GM12865 (cell line): ENCODE data around the gene RAB36.

Experiments
- DNase-seq: peaks from one replicate; pipeline ENCODE4 v3.0.0; 2010; ENCODE audit warnings: low read depth
- H3K4me3 ChIP-seq: 2 replicates; pipeline ENCODE4 v1.5.1; 2011; ENCODE audit warnings: mild to moderate bottlenecking, low read depth, low read length, control low read depth
- TF ChIP-seq, protein P1 (sequence below): IDR thresholded peaks from 2 replicates; pipeline ENCODE4 v1.5.1; 2011; ENCODE audit warnings: low read length, control low read depth, low read depth, inconsistent platforms; ENCODE audit not compliant: insufficient read depth; ENCODE audit errors: missing control alignments

The RAB36 gene

DNA sequence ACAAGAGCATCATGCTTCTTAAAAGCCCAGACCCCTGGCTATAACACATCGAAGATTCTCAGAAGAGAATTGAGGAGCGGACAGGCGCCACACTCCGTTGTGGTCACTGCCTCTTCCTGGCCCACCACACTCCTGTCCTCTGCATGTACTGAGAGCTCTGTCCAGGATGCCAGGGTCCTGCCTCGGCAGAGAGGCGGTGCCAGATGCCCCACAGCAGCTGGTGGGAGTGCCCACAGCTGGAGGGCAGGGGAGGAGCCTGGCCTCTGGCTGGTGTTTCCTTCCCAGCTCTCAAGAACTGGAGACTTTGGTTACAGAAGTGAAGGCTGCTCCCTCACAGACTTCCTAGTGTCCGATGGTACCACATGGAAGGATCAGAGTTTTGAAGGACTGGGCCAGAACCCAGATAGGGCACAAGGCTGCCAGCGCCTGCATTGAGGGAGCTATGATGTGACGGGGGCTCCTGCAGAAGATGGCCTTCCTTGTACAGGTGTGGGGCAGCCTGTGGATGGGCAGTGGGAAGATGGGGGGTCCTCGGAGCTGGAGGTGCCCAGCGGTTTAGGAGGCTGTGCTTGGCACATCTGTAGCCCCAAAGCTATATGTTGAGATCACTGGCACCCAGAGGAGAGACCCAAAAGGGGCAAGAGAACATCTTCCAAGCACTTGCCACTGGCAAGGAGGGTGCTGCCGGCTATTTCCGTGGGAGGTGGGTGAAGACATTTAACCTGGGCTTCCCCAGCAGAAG lies 22.9 kb upstream of the RAB36 start:
- TF ChIP-seq, protein P1, sequence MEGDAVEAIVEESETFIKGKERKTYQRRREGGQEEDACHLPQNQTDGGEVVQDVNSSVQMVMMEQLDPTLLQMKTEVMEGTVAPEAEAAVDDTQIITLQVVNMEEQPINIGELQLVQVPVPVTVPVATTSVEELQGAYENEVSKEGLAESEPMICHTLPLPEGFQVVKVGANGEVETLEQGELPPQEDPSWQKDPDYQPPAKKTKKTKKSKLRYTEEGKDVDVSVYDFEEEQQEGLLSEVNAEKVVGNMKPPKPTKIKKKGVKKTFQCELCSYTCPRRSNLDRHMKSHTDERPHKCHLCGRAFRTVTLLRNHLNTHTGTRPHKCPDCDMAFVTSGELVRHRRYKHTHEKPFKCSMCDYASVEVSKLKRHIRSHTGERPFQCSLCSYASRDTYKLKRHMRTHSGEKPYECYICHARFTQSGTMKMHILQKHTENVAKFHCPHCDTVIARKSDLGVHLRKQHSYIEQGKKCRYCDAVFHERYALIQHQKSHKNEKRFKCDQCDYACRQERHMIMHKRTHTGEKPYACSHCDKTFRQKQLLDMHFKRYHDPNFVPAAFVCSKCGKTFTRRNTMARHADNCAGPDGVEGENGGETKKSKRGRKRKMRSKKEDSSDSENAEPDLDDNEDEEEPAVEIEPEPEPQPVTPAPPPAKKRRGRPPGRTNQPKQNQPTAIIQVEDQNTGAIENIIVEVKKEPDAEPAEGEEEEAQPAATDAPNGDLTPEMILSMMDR: no peak
- no peak overlapping the region for H3K4me3 ChIP-seq
- DNase-seq: no peak

DNA sequence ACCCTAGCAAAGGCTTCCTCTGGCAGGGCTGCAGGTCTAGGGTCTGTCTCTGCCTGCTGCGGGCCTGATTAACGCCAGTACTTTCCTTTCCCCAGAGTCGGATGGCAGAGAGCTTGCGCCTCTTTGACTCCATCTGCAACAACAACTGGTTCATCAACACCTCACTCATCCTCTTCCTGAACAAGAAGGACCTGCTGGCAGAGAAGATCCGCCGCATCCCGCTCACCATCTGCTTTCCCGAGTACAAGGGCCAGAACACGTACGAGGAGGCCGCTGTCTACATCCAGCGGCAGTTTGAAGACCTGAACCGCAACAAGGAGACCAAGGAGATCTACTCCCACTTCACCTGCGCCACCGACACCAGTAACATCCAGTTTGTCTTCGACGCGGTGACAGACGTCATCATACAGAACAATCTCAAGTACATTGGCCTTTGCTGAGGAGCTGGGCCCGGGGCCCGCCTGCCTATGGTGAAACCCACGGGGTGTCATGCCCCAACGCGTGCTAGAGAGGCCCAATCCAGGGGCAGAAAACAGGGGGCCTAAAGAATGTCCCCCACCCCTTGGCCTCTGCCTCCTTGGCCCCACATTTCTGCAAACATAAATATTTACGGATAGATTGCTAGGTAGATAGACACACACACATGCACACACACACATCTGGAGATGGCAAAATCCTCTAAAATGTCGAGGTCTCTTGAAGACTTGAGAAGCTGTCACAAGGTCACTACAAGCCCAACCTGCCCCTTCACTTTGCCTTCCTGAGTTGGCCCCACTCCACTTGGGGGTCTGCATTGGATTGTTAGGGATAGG lies 22.1 kb upstream of the RAB36 start:
- DNase-seq: no peak
- H3K4me3 ChIP-seq: no peak overlapping the region
- TF ChIP-seq, protein P1: no peak

DNA sequence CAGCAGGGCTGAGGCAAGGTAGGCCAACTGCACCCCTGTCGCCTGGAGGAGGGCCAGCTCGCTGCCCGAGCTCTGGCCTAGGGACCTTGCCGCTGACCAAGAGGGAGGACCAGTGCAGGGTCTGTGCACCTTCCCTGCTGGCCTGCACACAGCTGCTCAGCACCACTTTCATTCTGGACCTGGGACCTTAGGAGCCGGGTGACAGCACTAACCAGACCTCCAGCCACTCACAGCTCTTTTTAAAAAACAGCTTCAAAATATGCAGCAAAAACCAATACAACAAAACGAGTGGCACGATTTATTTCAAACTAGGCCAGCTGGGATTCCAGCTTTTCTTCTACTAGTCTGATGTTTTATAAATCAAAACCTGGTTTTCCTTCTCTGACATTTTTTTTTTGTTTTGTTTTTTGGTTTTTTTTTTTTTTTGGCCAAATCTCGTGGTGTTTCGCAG lies 21.4 kb upstream of the RAB36 start:
- no peak for DNase-seq
- TF ChIP-seq, protein P1: no peak
- no peak overlapping the region for H3K4me3 ChIP-seq

DNA sequence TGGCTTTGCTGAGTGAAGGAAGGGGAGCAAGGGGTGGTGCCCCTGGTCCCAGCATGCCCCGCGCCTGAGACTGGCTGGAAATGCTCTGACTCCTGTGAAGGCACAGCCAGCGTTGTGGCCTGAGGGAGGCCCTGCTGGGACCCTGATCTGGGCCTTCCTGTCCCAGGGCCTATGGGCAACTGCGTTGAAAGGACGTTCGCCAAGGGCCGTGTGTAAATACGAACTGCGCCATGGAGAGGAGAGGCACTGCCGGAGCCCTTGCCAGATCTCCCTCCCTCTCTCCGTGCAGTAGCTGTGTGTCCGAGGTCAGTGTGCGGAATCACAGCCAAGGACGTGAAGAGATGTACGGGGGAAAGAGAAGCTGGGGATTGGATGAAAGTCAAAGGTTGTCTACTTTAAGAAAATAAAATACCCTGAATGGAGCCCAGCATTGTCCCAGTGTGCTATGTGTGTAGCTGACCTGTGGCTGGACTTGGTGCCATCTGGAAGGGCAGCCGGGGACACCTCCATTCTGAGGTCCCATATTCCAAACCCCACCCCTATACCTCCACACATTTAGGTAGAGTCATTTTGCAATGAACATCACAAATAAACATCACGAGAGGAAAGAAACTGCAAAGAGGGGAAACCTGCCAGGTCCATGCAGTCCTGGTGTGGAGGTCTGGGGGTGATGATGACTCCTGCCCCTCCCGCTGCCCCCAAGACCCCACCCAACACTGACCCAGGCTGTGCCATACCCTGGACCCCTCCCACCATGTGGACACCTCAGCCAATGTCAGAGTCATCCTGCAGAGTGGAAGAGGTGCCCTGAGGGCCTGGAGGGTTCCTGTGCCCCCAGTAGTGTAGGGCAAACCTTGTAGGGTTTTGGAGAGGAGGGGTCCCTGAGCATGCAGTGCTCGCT lies 20.4 kb upstream of the RAB36 start:
- no peak overlapping the region for H3K4me3 ChIP-seq
- TF ChIP-seq, protein P1: no peak
- DNase-seq: no peak

DNA sequence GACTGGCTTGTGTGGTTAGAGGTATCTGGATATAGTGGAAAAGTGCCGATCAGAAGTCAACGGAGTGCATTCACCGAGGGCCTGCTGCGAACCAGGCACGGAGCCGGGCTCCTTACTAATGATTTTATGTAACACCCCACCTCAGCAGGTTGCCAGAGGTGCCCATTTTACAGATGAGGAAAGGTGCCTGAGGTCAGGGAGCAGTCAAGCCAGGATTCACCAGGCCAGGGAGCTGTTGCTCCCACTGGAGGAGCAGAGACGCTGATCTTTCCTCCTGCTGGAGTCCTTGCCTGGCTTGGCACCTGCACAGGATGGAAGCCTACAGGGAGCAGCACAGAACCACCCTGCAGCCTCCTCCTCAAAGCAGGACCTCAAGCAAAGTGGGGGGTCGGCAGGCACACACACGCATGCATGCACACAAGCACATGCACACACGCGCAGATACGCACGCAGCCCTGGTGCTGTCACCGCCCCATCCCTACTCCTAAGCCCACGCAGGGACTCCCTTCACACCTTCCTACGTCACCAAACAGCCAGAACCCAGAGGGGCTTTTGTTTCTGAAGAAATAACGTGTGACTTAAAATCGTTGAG lies 19.7 kb upstream of the RAB36 start:
- no peak for DNase-seq
- TF ChIP-seq, protein P1: no peak
- H3K4me3 ChIP-seq: no peak overlapping the region
